Ovary (tissue), 1 donor: Measurements from ENCODE around the gene MAOB.

Experiments used
- EP300 ChIP-seq: sonication (generic); formaldehyde crosslinking; IDR thresholded peaks from one replicate; pipeline ENCODE4 v1.6.1; 2017; ENCODE audit warnings: antibody characterized with exemption
- POLR2A ChIP-seq: fragments of 450-650 bp; IDR thresholded peaks from one replicate; pipeline ENCODE4 v1.6.1; 2017; ENCODE audit warnings: antibody characterized with exemption, mild to moderate bottlenecking, moderate library complexity

GRCh38 chrX:43880425-43880824 is 1.8 kb downstream of the MAOB start:
- TF ChIP-seq POLR2A = no peak
- no peak for TF ChIP-seq EP300
